GM18526 (cell line): Measurements from ENCODE around the gene DOCK1.

Source experiments
- POLR2A ChIP-seq: IDR thresholded peaks from 3 replicates; pipeline ENCODE4 v1.6.1; 2011; ENCODE audit not compliant: insufficient read length; ENCODE audit errors: extremely low read depth

Gene DOCK1

DNA sequence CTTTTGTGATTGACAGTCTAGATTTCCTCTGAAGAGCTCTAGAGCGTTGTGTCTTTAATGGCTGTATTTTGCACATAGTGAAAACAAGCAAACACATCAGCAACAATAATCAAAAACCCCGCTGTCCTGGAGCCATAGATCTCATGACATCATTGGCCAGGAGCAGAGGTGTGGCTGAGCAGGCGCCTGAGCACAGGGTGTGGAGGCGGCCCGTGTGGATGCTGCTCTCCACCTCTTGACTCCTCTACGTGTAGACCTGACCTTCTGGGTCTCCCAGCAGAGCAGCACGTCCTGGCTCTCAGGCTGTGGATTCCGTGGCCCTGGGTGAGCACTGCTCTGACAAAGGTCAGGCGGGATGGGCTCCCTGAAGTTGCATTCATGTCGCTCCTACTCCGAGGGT, 354.1 kb downstream of the DOCK1 start:
- TF ChIP-seq POLR2A, result no peak

DNA sequence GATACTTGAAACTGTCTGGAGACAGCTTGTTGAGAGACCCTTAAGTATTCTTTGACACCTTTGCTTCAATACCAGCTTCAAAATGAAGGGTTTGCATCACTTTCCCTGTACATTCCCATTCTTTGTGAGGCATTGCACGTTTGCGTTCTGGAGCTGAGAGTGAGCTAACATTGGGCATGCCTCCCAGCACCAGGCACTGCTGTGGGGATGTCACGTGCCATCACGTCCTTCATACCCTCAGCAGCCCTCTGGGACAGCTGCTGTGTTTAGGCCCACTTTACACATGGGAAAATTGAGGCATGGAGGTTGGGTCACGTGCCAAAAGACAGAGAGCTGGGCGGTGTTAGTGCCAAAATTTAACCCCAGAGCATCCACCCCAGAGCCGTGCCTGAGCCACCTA, 357.4 kb downstream of the DOCK1 start:
- TF ChIP-seq POLR2A, result no peak

- no peak for TF ChIP-seq POLR2A
These were observed 360.1 kb downstream of the DOCK1 start for GRCh38 chr10:127265288-127265687.

DNA sequence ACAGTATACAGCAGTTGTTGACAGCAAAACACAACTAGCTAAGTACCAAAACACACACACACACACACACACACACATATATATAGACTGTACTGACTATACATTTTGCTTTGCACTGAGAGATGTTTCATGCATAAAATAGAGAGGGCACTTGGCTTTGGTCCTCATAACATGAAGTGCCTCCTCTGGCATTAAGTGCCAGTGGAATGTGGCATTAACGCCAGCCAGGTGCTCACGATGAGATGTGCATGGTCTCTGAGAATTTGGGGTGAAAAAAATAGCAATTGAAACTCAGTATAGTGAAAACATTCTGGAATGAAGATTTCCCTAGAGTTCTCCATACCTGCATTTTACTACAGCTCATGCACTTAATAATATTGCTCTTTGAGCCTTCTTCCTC, 361.2 kb downstream of the DOCK1 start:
- TF ChIP-seq POLR2A, result no peak

- TF ChIP-seq POLR2A, result no peak
These were observed 362.2 kb downstream of the DOCK1 start for GRCh38 chr10:127267442-127267841.

DNA sequence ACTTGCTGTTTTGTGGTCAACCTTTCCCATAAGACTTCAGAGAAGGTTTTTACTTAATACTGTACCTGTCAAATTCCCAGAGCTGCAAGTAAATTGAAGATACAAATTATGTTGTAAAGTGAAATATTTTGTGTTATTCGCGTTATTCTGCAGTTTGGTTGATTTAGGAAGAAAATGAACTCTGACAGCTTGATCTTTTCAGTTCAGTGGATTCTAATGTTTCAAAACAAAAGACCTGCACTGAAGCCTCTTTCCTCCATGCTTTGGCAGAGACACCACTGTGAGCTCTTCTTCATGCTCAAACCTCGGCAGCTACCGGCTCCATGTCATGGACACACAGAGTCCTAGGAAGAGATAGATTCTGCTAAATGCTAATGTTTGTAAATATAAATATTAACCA, 366.8 kb downstream of the DOCK1 start:
- no peak for TF ChIP-seq POLR2A

DNA sequence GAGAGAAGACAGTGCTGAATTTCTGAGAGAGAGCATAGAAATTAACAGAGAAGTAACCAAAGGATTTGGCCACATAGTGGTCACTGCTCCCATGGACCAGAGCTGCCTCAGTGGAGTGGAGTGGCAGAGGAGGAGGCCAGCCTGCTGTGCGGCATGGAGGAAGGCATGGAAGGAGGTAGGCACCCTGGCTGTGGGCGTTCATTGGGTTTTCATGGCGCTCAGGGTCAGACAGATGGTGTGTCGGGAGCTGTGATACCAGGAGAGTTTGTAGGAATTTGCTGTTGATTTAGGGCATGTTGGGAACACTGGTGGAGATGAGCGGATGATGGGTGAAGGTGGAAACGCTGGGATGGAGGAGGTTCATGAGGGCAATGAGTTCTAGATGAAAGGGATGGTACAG, 370.0 kb downstream of the DOCK1 start:
- no peak for TF ChIP-seq POLR2A

GRCh38 chr10:127275793-127276450, 370.7 kb downstream of the DOCK1 start:
- TF ChIP-seq POLR2A, result no peak

DNA sequence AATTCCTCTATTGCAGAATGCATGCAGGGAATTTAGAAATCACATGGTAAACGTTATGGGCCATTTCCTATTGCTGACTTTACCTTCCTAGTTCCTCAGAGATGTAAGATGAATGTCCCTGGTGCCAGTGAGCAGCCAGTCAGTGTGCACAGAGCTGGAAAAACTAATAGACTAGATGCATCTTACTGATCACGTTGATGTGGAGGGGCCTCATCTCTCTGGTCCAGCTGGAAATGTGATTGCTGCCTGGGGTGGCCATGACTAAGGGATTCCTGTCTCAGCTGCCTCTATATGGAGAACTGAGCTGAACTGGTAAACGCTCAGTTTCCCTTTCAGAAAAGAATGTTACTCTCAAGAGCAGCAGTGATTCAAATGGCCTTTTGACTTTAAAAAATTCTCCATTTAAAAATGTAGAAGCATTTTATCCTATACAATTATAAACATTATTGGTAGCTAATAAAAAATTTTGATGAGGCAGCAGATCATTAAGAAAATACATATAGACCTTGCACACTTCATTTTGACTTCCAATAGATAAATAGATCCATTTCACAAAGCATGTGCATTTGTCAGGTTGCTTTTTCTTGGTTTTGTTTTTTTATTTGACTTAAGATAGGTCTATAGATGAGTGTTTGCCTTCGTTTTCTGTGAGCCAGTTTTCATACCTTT, 371.7 kb downstream of the DOCK1 start:
- TF ChIP-seq POLR2A, result no peak

DNA sequence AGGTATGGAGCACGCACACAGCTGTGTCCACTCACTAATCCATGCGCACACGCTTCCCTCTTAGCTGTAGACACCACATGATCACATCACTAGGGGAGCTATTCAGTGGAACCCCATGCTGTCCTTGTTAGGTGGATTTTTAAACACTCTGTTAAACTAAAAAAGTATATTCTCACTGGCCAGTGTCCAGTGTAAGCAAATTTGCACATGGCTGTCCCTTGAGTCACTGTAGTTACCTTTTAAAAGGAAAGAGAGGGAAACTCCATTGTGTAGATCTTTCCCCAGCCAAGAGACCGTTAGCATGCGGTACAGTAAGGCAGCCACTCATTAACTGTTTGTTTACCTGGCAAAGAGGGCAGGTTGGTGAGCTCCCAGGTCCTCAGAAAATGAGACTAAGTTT, 372.8 kb downstream of the DOCK1 start:
- no peak for TF ChIP-seq POLR2A

DNA sequence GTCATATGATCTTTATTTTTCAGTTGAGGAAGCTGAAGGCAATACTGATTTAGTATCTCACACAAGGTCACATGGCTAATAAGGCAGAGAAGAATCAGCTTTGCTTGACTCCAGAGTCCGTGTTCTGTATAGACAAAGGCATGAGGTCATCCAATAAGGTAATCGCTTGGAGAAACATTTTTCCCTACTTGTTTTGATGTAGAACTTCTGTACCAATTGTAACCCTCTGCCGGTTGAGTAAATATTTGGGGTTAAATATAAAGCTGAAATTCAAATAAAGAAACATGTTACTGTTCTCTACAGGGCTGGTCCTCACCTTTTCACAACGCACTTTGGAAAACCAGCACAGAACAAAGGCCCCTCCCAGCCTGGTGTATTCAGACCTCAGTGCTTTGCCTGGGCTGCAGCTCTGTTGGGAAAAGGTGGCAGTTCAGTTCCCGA, 374.1 kb downstream of the DOCK1 start:
- no peak for TF ChIP-seq POLR2A

DNA sequence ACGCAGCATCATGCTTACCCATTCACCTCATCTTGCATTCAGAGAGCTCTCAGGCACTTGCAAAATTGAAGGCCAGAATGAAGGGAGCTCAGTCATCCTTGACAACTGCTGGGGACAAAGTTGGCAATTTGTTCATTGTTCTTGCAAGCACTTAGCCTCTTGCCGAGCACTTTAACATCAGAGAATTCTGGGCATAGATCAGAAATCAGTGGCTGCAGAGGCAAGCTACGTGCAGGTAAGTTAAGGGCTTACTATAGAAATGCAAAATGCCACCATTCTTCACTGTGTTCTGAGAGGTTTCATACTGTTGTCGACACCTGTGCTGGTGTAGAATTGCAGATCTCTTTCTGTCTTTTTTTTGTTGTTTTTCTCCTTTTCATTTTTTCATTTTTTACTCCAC, 375.2 kb downstream of the DOCK1 start:
- no peak for TF ChIP-seq POLR2A

- no peak for TF ChIP-seq POLR2A
These were observed 377.8 kb downstream of the DOCK1 start for GRCh38 chr10:127283017-127283416.

GRCh38 chr10:127283576-127283975, 378.3 kb downstream of the DOCK1 start:
- TF ChIP-seq POLR2A, result no peak

- TF ChIP-seq POLR2A, result no peak
These were observed 385.6 kb downstream of the DOCK1 start for GRCh38 chr10:127290850-127291249.

GRCh38 chr10:127291329-127291728, 386.1 kb downstream of the DOCK1 start:
- no peak for TF ChIP-seq POLR2A

DNA sequence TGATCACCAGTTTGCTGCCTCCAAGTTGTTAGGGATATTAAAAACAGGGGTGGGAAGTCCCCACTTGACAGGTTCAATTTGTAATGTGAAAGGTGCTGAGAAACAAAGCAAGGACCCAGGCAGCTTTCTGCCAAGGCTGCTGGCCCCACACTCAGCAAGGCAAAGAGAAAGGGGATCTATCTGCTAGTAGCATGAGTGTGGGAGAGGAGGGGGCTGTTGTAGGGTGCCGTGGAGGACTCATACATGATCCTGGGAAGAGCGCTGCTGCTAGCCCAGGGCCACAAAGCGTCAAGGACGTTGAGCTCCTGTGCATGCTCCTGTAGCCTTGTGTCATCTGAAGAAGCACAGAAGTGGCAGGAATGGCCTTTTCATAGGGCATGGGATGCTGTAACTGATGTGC, 387.7 kb downstream of the DOCK1 start:
- no peak for TF ChIP-seq POLR2A
